CD4-positive, alpha-beta T cell treated with Interleukin-12 subunit alpha and Interleukin-12 subunit beta, for 1 hour (primary cell): ENCODE results near the gene CST9L.

Experiments used
- DNase-seq: peaks from one replicate; pipeline ENCODE4 v3.0.0-alpha.2; 2020

Gene CST9L

GRCh38 chr20:23542801-23543200 lies 25.5 kb downstream of the CST9L start:
- no peak for DNase-seq

DNA sequence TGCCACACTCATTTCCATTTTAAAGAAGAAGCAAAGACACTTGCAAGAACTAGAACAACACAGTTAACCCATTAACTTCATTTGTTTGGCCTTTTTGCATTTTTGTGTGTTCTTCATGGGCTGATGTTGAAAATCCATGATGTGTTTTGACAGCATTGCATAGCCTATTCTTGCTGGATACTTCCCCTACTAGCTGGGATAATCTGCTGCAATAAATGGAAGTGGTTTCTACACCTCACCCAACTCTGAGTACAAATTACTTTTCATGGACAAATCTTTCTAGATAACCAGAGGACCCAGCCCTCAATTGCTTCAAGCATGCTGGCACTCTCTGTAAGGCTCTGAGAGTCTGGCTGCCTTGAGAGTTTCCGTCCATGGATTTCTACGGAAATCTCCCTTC lies 26.5 kb downstream of the CST9L start:
- DNase-seq, result no peak

- DNase-seq, result no peak
Observed at GRCh38 chr20:23541330-23541729, 27.0 kb downstream of the CST9L start.

DNA sequence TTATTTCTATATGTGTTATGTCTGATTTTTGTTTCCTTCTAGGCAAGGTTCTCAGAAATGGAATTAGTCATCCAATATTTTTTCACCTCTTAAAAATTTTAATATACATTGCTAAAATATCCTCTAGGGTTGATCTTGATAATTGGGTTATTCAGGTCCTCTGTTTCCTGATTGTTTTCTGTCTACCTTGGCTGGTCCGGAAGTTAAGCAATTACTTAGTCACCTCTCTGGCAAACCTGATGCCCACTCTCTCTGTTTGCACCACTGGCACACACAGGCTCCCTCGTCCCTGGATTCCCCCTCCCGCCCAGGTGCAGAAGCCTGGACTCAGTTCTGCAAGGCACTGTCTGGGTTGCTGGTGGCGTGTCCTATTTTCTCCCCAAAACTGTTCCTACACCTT lies 27.7 kb downstream of the CST9L start:
- DNase-seq, result no peak

GRCh38 chr20:23537030-23537429 lies 31.3 kb downstream of the CST9L start:
- DNase-seq, result no peak

GRCh38 chr20:23536328-23536974 lies 31.8 kb downstream of the CST9L start:
- no peak for DNase-seq

DNA sequence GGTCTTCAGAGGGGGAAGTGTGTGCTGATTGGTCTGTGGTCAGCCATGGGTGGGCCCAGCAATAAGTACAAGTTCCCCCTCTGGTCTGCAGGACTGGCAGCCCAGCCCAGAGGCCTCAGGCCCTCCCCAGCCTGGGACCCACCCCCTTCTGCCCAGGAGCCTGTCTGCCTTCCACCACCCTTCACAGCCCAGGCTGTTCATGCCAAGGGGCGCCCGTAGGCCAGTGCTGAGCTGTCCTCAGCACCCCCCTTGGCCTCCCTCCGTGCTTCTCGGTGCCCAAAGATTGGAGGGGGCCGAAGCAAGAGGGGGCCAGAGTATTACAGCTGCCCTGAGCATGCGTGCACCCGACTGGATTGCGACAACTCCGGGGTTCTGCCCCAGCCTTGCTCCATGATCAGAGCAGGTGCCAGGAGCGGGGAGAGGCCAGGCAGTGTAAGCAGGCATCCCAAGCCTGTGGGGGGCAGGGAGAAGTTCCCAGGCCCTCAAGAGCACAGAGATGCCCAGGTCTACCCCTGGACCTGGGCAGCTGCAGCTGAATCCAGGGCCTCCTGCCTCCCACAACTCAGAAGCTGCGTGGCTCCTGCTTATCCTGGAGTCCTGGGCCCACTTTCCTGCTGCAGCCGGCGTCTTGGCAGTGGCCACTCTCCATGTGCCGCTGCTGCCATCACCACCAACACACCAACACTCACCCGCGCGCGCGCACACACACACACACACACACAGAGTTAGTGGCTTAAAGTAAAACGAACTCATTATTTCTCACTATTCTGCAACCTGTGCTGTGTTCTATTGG lies 33.3 kb downstream of the CST9L start:
- DNase-seq, result no peak

DNA sequence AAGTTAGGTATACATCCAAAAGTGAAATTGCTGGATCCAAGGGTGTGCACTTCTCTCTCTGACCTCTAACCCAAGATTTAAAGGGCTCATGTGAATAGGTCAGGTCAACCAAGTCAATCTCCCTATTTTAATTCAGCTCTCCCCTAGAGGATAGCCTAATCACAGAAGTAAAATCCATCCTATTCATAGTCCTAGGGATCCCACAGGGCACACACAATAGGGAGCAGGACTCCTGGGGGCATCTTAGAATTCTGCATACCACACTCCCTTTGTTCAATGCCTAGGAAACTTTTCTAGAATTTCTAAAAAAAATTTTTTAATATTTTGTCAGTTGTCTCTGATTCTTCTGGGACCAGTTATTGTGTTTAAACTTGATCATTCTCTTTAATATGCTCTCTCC lies 35.1 kb downstream of the CST9L start:
- DNase-seq, result no peak

GRCh38 chr20:23532533-23532932 lies 35.8 kb downstream of the CST9L start:
- no peak for DNase-seq

DNA sequence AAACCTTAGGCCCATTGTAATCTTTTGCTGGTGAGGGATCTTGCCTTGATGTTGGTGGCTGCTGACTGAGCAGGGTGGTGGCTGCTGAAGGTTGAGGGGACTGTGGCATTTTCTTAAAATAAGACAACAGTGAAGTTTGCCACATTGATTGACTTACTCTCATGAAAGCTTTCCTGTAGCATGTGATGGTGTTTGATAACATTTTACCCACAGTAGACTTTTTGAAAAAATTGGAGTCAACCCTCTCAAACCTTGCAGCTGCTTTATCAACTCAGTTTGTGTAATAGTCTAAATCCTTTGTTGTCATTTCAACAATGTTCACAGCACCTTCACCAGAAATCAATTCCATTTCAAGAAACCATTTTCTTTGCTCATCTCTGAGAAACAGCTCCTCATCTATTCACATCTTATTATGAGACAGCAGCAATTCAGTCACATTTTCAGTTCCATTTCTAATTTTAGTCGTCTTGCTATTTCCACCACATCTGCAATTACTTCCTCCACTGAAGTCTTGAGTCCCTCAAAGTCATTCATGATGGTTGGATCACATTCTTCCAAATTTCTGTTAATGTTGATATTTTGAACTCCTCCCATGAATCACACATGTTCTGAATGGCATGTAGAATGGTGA lies 37.2 kb downstream of the CST9L start:
- DNase-seq, result no peak

GRCh38 chr20:23528867-23529431 lies 39.3 kb downstream of the CST9L start:
- no peak for DNase-seq

GRCh38 chr20:23526850-23527249 lies 41.4 kb downstream of the CST9L start:
- DNase-seq, result no peak

DNA sequence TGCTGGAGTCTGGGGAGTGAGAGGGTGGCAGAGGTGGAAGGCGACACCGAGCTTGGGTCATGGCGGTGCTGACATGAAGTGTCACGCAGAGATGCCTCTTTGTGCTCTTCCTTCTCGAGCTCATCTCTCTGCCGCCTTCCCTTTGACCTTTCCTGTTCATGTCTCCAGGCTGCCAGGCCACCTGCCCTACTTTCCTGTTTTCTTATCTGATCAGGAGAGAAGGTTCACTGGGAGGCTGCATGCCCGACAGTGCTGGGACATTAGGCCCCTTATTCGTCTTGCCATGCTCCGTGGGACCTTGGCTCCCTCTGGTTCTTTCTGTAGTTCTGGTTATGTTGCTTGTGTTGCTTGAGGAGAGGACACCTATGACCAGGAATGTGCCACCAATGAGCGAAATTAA lies 44.1 kb downstream of the CST9L start:
- DNase-seq, result no peak

DNA sequence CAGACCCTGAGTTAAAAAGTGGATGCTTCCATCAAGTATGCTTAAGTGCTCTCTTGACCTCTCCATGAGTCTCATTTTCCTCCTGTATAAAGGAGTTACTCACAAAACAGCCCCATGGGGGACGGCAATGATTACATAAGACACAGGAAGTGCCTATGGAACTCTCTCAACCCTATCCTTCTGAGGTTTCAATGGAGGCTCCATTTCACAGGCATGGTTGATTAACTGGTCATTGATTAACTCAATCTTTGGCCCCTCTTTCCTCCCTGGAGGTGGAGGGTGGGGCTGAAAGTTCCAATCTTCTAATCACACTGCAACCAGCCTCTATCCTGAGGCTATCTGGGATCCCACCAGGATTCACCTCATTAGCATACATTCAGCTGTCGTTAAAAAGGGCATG lies 48.1 kb downstream of the CST9L start:
- no peak for DNase-seq

DNA sequence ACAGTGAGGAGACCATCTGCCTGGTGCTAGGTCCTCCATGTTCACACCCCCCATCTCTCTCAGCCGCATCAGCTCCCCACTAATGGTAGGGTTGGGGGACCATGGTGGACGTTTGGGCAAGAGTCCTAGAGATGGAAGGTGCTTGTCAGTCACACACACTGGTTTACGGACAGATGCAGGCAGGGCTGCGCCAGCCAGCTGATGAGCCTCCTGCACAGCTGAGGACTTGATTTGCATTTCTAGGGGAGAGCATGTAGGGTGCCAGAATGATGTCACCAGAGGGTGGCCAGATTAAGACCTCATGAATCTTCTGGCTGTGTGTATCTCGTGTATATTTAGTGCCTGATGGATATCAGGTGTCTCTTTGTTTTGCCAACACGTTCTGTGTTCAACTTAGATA lies 48.7 kb downstream of the CST9L start:
- no peak for DNase-seq

- DNase-seq, result no peak
Observed at GRCh38 chr20:23517719-23518118, 50.6 kb downstream of the CST9L start.

DNA sequence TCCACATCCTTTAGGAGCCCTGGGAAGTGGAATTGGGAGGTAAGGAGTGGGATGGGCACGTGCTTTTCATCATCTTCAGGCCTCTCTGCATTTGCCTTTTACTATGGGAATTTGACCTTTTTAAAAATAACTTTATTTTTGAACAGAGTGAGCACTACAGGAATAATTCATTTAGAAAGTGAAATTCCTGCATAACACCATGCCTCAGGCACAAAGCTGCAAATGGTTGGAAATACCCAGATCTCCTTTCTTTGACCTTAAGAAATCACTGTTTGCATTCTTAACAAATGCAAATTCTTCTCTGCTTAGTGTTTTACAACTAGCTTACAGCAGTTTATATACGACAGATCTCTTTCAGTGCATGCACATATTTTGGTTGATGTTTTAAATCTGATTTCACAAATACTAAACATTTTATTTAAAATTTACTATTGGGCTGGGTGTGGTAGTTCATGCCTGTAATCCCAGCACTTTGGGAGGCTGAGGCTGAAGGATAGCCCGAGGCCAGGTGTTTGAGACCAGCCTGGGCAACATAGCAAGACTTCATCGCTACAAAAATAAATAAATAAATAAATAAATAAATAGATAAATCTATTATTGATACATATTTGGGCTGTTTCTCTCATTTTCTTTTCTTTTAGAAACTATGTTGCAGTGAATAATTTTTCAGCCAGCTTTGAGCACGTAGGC lies 52.9 kb downstream of the CST9L start:
- DNase-seq, result no peak

DNA sequence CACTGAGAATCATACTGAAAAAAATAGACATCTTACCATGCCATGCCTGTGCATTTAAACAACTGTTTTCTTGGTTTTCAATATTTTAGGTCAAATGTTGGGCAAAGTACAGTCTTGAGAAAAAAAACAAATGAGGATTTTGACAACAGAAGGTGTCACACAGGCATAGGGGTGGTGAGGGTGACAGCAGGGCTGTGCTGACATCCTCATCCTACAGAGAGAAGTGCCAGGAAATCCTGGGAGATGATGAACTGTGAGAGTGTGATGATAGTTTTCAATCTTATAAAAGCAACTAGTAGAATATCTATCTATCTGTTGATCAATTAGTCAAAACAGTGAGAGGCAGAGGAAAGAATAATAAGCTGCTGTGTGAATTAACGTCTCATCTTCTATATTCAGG lies 53.4 kb downstream of the CST9L start:
- no peak for DNase-seq
